WTC11 (cell line): ENCODE results near the gene EDC3. TPM values are rescaled to one million over a fixed set of nuclear protein-coding genes. Genes with fewer than 3 reads are reported as not detected.

Experiments
- ATAC-seq: fragments of 200-7000 bp; cut with Tn5 transposase; 2 replicates; pipeline ENCODE4 v1.10.0; 2021; ENCODE audit warnings: mild to moderate bottlenecking, moderate library complexity
- CTCF ChIA-PET: fragments of 300-600 bp; sonication (Branson Sonifier 250); formaldehyde crosslinking; loops from one replicate; lab custom pipeline; 2021; ENCODE audit warnings: antibody characterized with exemption; lab: Charles Lee
- POLR2A ChIA-PET: fragments of 350-600 bp; sonication (Branson Sonifier 250); formaldehyde crosslinking; loops from one replicate; lab custom pipeline; 2021; ENCODE audit warnings: antibody characterized with exemption; lab: Charles Lee
- DNase-seq: peaks from one replicate; pipeline ENCODE4 v3.0.0; 2021; ENCODE audit warnings: low spot score
- H3K27ac Mint-ChIP-seq: 2 replicates; pipeline ENCODE4 v1.8.0; 2021; ENCODE audit warnings: mixed read lengths
- H3K27me3 Mint-ChIP-seq: 2 replicates; pipeline ENCODE4 v1.8.0; 2021; ENCODE audit warnings: low read depth, mild to moderate bottlenecking, moderate library complexity, mixed read lengths
- H3K36me3 Mint-ChIP-seq: 2 replicates; pipeline ENCODE4 v1.8.0; 2021; ENCODE audit warnings: mixed read lengths
- H3K4me1 Mint-ChIP-seq: 2 replicates; pipeline ENCODE4 v1.8.0; 2022; ENCODE audit warnings: mixed read lengths
- H3K4me3 Mint-ChIP-seq: 2 replicates; pipeline ENCODE4 v1.8.0; 2021; ENCODE audit warnings: mild to moderate bottlenecking, moderate library complexity, mixed read lengths
- H3K9me3 Mint-ChIP-seq: 2 replicates; pipeline ENCODE4 v1.8.0; 2021; ENCODE audit warnings: mixed read lengths
- AR ChIP-seq: fragments of 250-450 bp; sonication (Bioruptor Pico); IDR thresholded peaks from 2 replicates; pipeline ENCODE4 v1.9.0; 2021; ENCODE audit warnings: mild to moderate bottlenecking
- CTCF ChIP-seq: fragments of 200-600 bp; IDR thresholded peaks from 2 replicates; pipeline ENCODE4 v1.8.0; 2022; ENCODE audit warnings: antibody characterized with exemption
- E2F1 ChIP-seq: sonication (generic); formaldehyde crosslinking; IDR thresholded peaks from 2 replicates; pipeline ENCODE4 v1.8.0; 2022; ENCODE audit warnings: mild to moderate bottlenecking, missing genetic modification reagents
- EMX1 ChIP-seq: fragments of 250-450 bp; sonication (Bioruptor Pico); IDR thresholded peaks from 2 replicates; pipeline ENCODE4 v1.8.0; 2021; ENCODE audit warnings: mild to moderate bottlenecking
- FOXP1 ChIP-seq: sonication (generic); formaldehyde crosslinking; IDR thresholded peaks from 2 replicates; pipeline ENCODE4 v1.8.0; 2022; ENCODE audit warnings: missing genetic modification reagents, mild to moderate bottlenecking, moderate library complexity, borderline replicate concordance
- GABPB1 ChIP-seq: sonication (generic); formaldehyde crosslinking; IDR thresholded peaks from 2 replicates; pipeline ENCODE4 v1.8.1; 2023; ENCODE audit warnings: mild to moderate bottlenecking, missing genetic modification reagents
- GTF2I ChIP-seq: fragments of 250-450 bp; sonication (Bioruptor Pico); conservative IDR thresholded peaks from 2 replicates; pipeline ENCODE4 v1.4.0; 2021; ENCODE audit warnings: mild to moderate bottlenecking
- HMGA2 ChIP-seq: fragments of 250-450 bp; sonication (Bioruptor Pico); IDR thresholded peaks from 2 replicates; pipeline ENCODE4 v1.4.0; 2021; ENCODE audit warnings: mild to moderate bottlenecking, moderate library complexity
- IRF1 ChIP-seq: sonication (generic); formaldehyde crosslinking; IDR thresholded peaks from 2 replicates; pipeline ENCODE4 v1.8.0; 2023; ENCODE audit warnings: missing genetic modification reagents
- NFE2L1 ChIP-seq: sonication (generic); formaldehyde crosslinking; IDR thresholded peaks from 2 replicates; pipeline ENCODE4 v1.8.1; 2023; ENCODE audit warnings: missing genetic modification reagents
- NR3C1 ChIP-seq: sonication (generic); formaldehyde crosslinking; conservative IDR thresholded peaks from 2 replicates; pipeline ENCODE4 v1.8.1; 2023; ENCODE audit warnings: low read depth, mild to moderate bottlenecking, missing genetic modification reagents
- OVOL2 ChIP-seq: fragments of 250-450 bp; sonication (Bioruptor Pico); IDR thresholded peaks from 2 replicates; pipeline ENCODE4 v1.9.0; 2021; ENCODE audit warnings: mild to moderate bottlenecking, borderline replicate concordance
- PREB ChIP-seq: sonication (generic); formaldehyde crosslinking; IDR thresholded peaks from 2 replicates; pipeline ENCODE4 v1.8.1; 2022; ENCODE audit warnings: mild to moderate bottlenecking, missing genetic modification reagents, moderate library complexity, borderline replicate concordance
- RELA ChIP-seq: sonication (generic); formaldehyde crosslinking; IDR thresholded peaks from 2 replicates; pipeline ENCODE4 v1.8.1; 2022; ENCODE audit warnings: missing genetic modification reagents, mild to moderate bottlenecking, borderline replicate concordance
- SP1 ChIP-seq: sonication (generic); formaldehyde crosslinking; conservative IDR thresholded peaks from 2 replicates; pipeline ENCODE4 v1.8.1; 2022; ENCODE audit warnings: missing genetic modification reagents
- TEAD4 ChIP-seq: sonication (generic); formaldehyde crosslinking; IDR thresholded peaks from 2 replicates; pipeline ENCODE4 v1.8.0; 2022; ENCODE audit warnings: mild to moderate bottlenecking, missing genetic modification reagents
- TP53 ChIP-seq: sonication (generic); formaldehyde crosslinking; IDR thresholded peaks from 2 replicates; pipeline ENCODE4 v1.8.1; 2023; ENCODE audit warnings: mild to moderate bottlenecking, missing genetic modification reagents
- ZBTB43 ChIP-seq: sonication (generic); formaldehyde crosslinking; IDR thresholded peaks from 2 replicates; pipeline ENCODE4 v1.8.1; 2023; ENCODE audit warnings: mild to moderate bottlenecking, missing genetic modification reagents
- ZNF138 ChIP-seq: sonication (generic); formaldehyde crosslinking; conservative IDR thresholded peaks from 2 replicates; pipeline ENCODE4 v1.8.1; 2022; ENCODE audit warnings: mild to moderate bottlenecking, moderate library complexity, missing genetic modification reagents
- ZNF232 ChIP-seq: sonication (generic); formaldehyde crosslinking; IDR thresholded peaks from 2 replicates; pipeline ENCODE4 v1.8.0; 2022; ENCODE audit warnings: mild to moderate bottlenecking, missing genetic modification reagents
- ZNF263 ChIP-seq: sonication (generic); formaldehyde crosslinking; IDR thresholded peaks from 2 replicates; pipeline ENCODE4 v1.8.1; 2022; ENCODE audit warnings: low read depth, mild to moderate bottlenecking, moderate library complexity, missing genetic modification reagents
- ZNF532 ChIP-seq: fragments of 250-450 bp; sonication (Bioruptor Pico); IDR thresholded peaks from 2 replicates; pipeline ENCODE4 v1.9.0; 2021; ENCODE audit warnings: mild to moderate bottlenecking, borderline replicate concordance
- ZSCAN18 ChIP-seq: fragments of 250-450 bp; sonication (Bioruptor Pico); IDR thresholded peaks from 2 replicates; pipeline ENCODE4 v2.1.2; 2022; ENCODE audit warnings: mild to moderate bottlenecking, moderate library complexity
- total RNA-seq: library from RNA; stranded (reverse); gene quantifications from 3 replicates; pipeline ENCODE4 v1.2.3, GENCODE V29; 2021

Gene EDC3
- total RNA-seq, 1 experiment from 2014 or later, result 54.7 TPM

- TF ChIP-seq IRF1, result no peak
- TF ChIP-seq OVOL2 (CRISPR knock-in tag), result no peak
- TF ChIP-seq AR (CRISPR knock-in tag), result no peak
- TF ChIP-seq CTCF, result no peak
- no peak for TF ChIP-seq ZNF138 (CRISPR knock-in tag)
- no peak for TF ChIP-seq ZNF263 (CRISPR knock-in tag)
- no peak for TF ChIP-seq ZBTB43
- TF ChIP-seq TP53 (CRISPR knock-in tag), result no peak
These were observed 19.0 kb downstream of the EDC3 start (continued) for GRCh38 chr15:74676801-74677200.

GRCh38 chr15:74674161-74674560, 21.7 kb downstream of the EDC3 start:
- POLR2A ChIA-PET, result no interaction called here
- CTCF ChIA-PET, result interaction anchor here (1.1 kb wide), 1 partner anchor 94 kb away, joined by 3 read pairs; no protein-coding TSS in a partner anchor
- no peaks in the 10 kb centered on the region for H3K9me3 Mint-ChIP-seq
- H3K27me3 Mint-ChIP-seq, result no peaks in the 10 kb centered on the region
- no peak overlapping the region for H3K4me3 Mint-ChIP-seq
- H3K27ac Mint-ChIP-seq, result no peak overlapping the region
- H3K4me1 Mint-ChIP-seq, result no peaks in the 10 kb centered on the region
- ATAC-seq, result no peak
- H3K36me3 Mint-ChIP-seq, result peaks cover 33% of the 10 kb centered on the region
- no peak for DNase-seq
- TF ChIP-seq E2F1, result no peak
- no peak for TF ChIP-seq ZNF232
- TF ChIP-seq GTF2I (CRISPR knock-in tag), result no peak
- no peak for TF ChIP-seq FOXP1 (CRISPR knock-in tag)
- TF ChIP-seq NR3C1 (CRISPR knock-in tag), result no peak
- no peak for TF ChIP-seq EMX1 (CRISPR knock-in tag)
- no peak for TF ChIP-seq HMGA2 (CRISPR knock-in tag)
- no peak for TF ChIP-seq ZSCAN18 (CRISPR knock-in tag)
- no peak for TF ChIP-seq RELA (CRISPR knock-in tag)
- TF ChIP-seq NFE2L1, result no peak
- TF ChIP-seq PREB (CRISPR knock-in tag), result no peak
- TF ChIP-seq OVOL2 (CRISPR knock-in tag), result no peak
- no peak for TF ChIP-seq SP1 (CRISPR knock-in tag)
- no peak for TF ChIP-seq GABPB1 (CRISPR knock-in tag)
- no peak for TF ChIP-seq ZNF532 (CRISPR knock-in tag)
- TF ChIP-seq TEAD4, result no peak
